Panc1 (cell line): ENCODE results near the gene TERC. TPM values are rescaled to one million over a fixed set of nuclear protein-coding genes. Genes with fewer than 3 reads are reported as not detected.

ENCODE experiments used
- ATAC-seq: fragments of 200-7000 bp; cut with Tn5 transposase; 2 replicates; pipeline ENCODE4 v1.9.1; 2020; ENCODE audit warnings: mild to moderate bottlenecking, moderate library complexity
- Bru-seq: library from RNA; stranded (reverse); fragments of 400-500 nt; gene quantifications from one replicate; lab custom pipeline; 2021; lab: Mats Ljungman, UMichigan
- BruChase-seq, 2 experiments: library from RNA; stranded (reverse); fragments of 400-500 nt; gene quantifications; one replicate each; lab custom pipeline; 2021; lab: Mats Ljungman, UMichigan
- BruUV-seq: library from RNA; stranded (reverse); fragments of 400-500 nt; replicated peaks from 2 replicates; lab custom pipeline; 2021; lab: Mats Ljungman, UMichigan
- CTCF ChIA-PET: fragments of 300-600 bp; sonication (Branson Sonifier 250); formaldehyde crosslinking; loops from one replicate; lab custom pipeline; 2022; ENCODE audit warnings: antibody characterized with exemption; lab: Charles Lee
- POLR2A ChIA-PET: fragments of 300-600 bp; sonication (Branson Sonifier 250); formaldehyde crosslinking; loops from one replicate; lab custom pipeline; 2022; ENCODE audit warnings: antibody characterized with exemption; lab: Charles Lee
- DNase-seq: peaks from one replicate; pipeline ENCODE4 v3.0.0-alpha.2; 2010; ENCODE audit warnings: low read depth, low spot score
- H3K27ac ChIP-seq: 2 replicates; pipeline ENCODE4 v1.5.1; 2011; ENCODE audit warnings: mild to moderate bottlenecking, low read length, inconsistent platforms
- H3K27me3 ChIP-seq: fragments of 200-500 bp; sonication (Bioruptor generic); 2 replicates; pipeline ENCODE4 v1.6.0; 2014; ENCODE audit warnings: low read length, inconsistent platforms; ENCODE audit not compliant: control insufficient read depth, insufficient read depth
- H3K36me3 ChIP-seq: fragments of 200-500 bp; sonication (Bioruptor generic); 2 replicates; pipeline ENCODE4 v1.5.1; 2014; ENCODE audit warnings: inconsistent platforms, mild to moderate bottlenecking, low read length, moderate library complexity; ENCODE audit not compliant: control insufficient read depth, insufficient read depth
- H3K4me1 ChIP-seq: 2 replicates; pipeline ENCODE4 v1.5.1; 2011; ENCODE audit warnings: inconsistent platforms, mild to moderate bottlenecking, low read length, moderate library complexity; ENCODE audit not compliant: control insufficient read depth, insufficient read depth
- H3K4me3 ChIP-seq, 2 experiments: 2 replicates each; pipeline ENCODE4 v1.5.1; 2011 to 2012; ENCODE audit warnings: low read depth in 2 of 2, low read length in 2 of 2, mild to moderate bottlenecking in 2 of 2, inconsistent platforms in 1 of 2, moderate library complexity in 1 of 2
- H3K9me3 ChIP-seq: fragments of 200-500 bp; sonication (Bioruptor generic); 2 replicates; pipeline ENCODE4 v1.5.1; 2014; ENCODE audit warnings: low read depth, mild to moderate bottlenecking, inconsistent platforms, low read length, moderate library complexity; ENCODE audit not compliant: control insufficient read depth, insufficient read depth
- CTCF ChIP-seq: fragments of 450-650 bp; IDR thresholded peaks from 2 replicates; pipeline ENCODE4 v1.5.1; 2017; ENCODE audit warnings: mild to moderate bottlenecking
- POLR2AphosphoS5 ChIP-seq: IDR thresholded peaks from 2 replicates; pipeline ENCODE4 v1.6.1; 2012; ENCODE audit warnings: mild to moderate bottlenecking, low read depth, low read length, moderate library complexity
- REST ChIP-seq, 2 experiments: IDR thresholded peaks; 2 replicates each; pipeline ENCODE4 v1.6.1; 2011 to 2012; ENCODE audit warnings: low read depth in 2 of 2, control low read depth in 1 of 2, low read length in 1 of 2, mild to moderate bottlenecking in 1 of 2, moderate library complexity in 1 of 2; ENCODE audit not compliant: insufficient read depth in 1 of 2
- SIN3A ChIP-seq: IDR thresholded peaks from 2 replicates; pipeline ENCODE4 v1.6.1; 2012; ENCODE audit warnings: low read depth, mild to moderate bottlenecking, low read length, moderate library complexity, borderline replicate concordance; ENCODE audit not compliant: insufficient read depth
- in situ Hi-C: cut with HindIII; loops from 2 replicates; pipeline ENCODE4 v1.10.0; 2016; ENCODE audit warnings: low sequenced_read_pairs, low pct_unique_long_range_greater_than_20kb
- intact Hi-C: fragments of 100-400 bp; cut with micrococcal nuclease; formaldehyde crosslinking; loops from one replicate; pipeline ENCODE4 v1.10.0; 2022; ENCODE audit not compliant: unreplicated experiment
- long read RNA-seq: library from polyadenylated mRNA; unstranded; transcript quantifications from one replicate; pipeline ENCODE4 v2.0.0, GENCODE V29; 2021; ENCODE audit not compliant: unreplicated experiment
- polyA plus RNA-seq: library from polyadenylated mRNA; unstranded; fragments of >200 nt; gene quantifications from one replicate; pipeline ENCODE4 v1.2.1, GENCODE V29; 2012; ENCODE audit warnings: missing spikeins; ENCODE audit not compliant: insufficient read length
- total RNA-seq: library from RNA; stranded (reverse); gene quantifications from one replicate; pipeline ENCODE4 v1.2.1, GENCODE V29; 2021; ENCODE audit not compliant: unreplicated experiment

The TERC gene
- 6.0 TPM for total RNA-seq
- 1.6 TPM for polyA plus RNA-seq
- percentile 73 among the genes with signal in this experiment for Bru-seq, nascent RNA
- BruChase-seq, experiment 1, labeled RNA remaining after a 2-hour chase: percentile 78 among the genes with signal in this experiment
- BruChase-seq, experiment 2, labeled RNA remaining after a 6-hour chase: percentile 69 among the genes with signal in this experiment
- long read RNA-seq: 0 reads

- ATAC-seq (peak; percentile 93), DNase-seq (peak; percentile 59)
- Histone ChIP-seq H3K27me3 (no peaks in the 10 kb centered on the region), H3K4me3 (peak within 1 kb of the TSS; percentile 64 to 83), H3K27ac (peak within 1 kb of the TSS; percentile 93), H3K9me3 (no peaks in the 10 kb centered on the region), H3K4me1 (0 out of 2 replicates have a peak, but pooled peaks cover 2% of the 10 kb centered on the region), H3K36me3 (no peaks in the 10 kb centered on the region)
- intact Hi-C loops (loop anchor here (5.0 kb wide), 1 partner anchor 202 kb away; the partner anchor contains the start of gene SEC62), in situ Hi-C loops (no loop called here)
- POLR2A ChIA-PET: no interaction called here
- TF ChIP-seq REST (IDR thresholded peaks at IDR 0.05; ENCODE audit: insufficient read depth in 1 of 2, low read depth in 2 of 2, low read length in 1 of 2) (no peak), POLR2AphosphoS5 (peak; percentile 92), SIN3A (no peak)
- CTCF ChIA-PET: no interaction called here
- BruUV-seq: TSS peak; percentile 97
These were observed at the start of gene TERC for GRCh38 chr3:169764882-169765612. TERC (minus strand) TSS chr3:169765060.

GRCh38 chr3:169813757-169814517 lies 49.1 kb upstream of the TERC start:
- no peak for TF ChIP-seq POLR2AphosphoS5
- TF ChIP-seq CTCF: peak; percentile 79
- no TSS peak for BruUV-seq
- CTCF ChIA-PET: no interaction called here

More at GRCh38 chr3:169813757-169814517, 49.1 kb upstream of the TERC start:
- no peaks in the 10 kb centered on the region for H3K36me3 ChIP-seq
- no peak overlapping the region; the same call in 1 of the 2 replicates for H3K27ac ChIP-seq
- H3K27me3 ChIP-seq: peaks cover 6% of the 10 kb centered on the region; the same call in 1 of the 2 replicates
- no peaks in the 10 kb centered on the region for H3K9me3 ChIP-seq
- DNase-seq: no peak
- peak; percentile 54 for ATAC-seq
- in situ Hi-C loops (no loop called here), intact Hi-C loops (no loop called here)
- POLR2A ChIA-PET: no interaction called here
- H3K4me3 ChIP-seq: peak overlapping the region; percentile 39 to 60
- H3K4me1 ChIP-seq: peaks cover 17% of the 10 kb centered on the region; the same call in 1 of the 2 replicates
